GM12872 (cell line): ENCODE data around the gene ZFPL1.

ENCODE experiments used
- TF ChIP-seq, protein P1 (sequence below): IDR thresholded peaks from 3 replicates; pipeline ENCODE4 v1.5.1; 2011; ENCODE audit warnings: low read depth, mild to moderate bottlenecking, low read length, moderate library complexity; ENCODE audit not compliant: insufficient read depth

Gene ZFPL1

DNA sequence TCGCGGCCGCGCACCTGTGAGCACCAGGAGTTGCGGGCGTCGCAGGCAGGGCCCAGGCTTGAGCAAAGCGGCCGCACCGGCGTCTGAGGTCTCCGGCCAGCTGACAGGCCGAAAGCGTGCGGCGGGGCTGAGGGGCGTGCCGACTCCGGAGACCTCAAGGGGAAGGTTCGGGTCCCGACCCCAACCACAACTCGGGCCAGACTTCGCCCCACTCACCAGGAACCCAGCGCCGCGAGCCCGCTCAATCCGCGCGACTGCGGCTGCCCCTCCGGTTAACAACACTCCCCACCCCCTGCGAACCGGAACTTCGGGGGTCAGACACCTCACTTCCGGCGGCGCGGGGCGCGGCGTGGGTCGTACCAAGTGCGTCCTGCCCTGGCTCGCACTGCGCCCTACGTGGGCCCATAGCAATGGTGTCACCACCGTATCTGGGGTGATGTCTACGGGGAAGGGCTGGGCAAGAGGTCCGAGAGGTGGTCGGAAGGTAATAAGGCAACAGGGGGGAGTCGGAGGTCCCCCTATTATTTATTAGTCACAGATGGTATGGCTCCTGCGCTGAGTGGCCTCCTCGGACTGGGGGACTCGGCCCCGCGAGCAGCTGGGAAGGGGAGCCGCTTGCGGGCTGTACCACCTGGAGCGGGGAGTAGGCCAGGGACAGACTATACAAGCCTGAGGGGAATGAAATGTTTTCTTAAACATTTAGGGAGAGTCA lies 50.4 kb downstream of the ZFPL1 start, which contains the start of gene SYVN1:
Gene SYVN1, minus strand, starts transcription at position 280 of the 712 bp plus-strand sequence. CDS start 918 bp downstream, outside the sequence.
- TF ChIP-seq, protein P1, sequence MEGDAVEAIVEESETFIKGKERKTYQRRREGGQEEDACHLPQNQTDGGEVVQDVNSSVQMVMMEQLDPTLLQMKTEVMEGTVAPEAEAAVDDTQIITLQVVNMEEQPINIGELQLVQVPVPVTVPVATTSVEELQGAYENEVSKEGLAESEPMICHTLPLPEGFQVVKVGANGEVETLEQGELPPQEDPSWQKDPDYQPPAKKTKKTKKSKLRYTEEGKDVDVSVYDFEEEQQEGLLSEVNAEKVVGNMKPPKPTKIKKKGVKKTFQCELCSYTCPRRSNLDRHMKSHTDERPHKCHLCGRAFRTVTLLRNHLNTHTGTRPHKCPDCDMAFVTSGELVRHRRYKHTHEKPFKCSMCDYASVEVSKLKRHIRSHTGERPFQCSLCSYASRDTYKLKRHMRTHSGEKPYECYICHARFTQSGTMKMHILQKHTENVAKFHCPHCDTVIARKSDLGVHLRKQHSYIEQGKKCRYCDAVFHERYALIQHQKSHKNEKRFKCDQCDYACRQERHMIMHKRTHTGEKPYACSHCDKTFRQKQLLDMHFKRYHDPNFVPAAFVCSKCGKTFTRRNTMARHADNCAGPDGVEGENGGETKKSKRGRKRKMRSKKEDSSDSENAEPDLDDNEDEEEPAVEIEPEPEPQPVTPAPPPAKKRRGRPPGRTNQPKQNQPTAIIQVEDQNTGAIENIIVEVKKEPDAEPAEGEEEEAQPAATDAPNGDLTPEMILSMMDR, result no peak

DNA sequence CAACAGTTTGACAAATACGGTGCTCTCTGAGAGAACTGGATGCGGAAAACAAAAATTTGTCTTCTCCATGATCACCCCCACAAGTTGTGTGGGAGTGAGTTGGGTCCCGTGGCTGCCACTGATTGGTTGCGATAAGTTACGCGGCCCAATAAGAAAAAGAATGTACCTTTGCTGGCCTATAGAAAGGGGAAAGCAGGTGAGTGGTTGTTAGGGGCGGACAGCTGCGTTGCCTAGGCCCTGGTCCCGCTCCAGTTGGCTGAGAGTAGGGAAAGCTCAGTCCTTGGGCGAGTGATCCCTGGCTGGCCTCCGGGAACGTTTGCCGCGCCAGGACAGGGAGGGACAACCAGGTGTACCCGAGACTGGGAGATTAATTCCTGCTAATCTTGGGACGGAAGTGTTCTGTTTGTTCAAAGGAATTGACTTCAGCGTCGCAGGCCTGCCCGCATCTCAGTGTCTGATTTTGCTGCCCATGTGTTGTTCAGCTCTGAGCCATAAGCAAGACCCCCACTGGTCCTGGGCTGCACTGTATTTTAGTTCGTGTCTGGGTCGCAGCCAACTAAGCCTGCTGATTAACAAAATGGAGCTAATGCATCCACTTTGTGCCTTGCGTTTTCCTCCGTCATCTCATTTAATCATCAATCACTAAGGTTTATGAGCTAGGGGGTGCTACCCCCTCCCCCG lies 51.1 kb downstream of the ZFPL1 start:
- TF ChIP-seq, protein P1, result no peak

DNA sequence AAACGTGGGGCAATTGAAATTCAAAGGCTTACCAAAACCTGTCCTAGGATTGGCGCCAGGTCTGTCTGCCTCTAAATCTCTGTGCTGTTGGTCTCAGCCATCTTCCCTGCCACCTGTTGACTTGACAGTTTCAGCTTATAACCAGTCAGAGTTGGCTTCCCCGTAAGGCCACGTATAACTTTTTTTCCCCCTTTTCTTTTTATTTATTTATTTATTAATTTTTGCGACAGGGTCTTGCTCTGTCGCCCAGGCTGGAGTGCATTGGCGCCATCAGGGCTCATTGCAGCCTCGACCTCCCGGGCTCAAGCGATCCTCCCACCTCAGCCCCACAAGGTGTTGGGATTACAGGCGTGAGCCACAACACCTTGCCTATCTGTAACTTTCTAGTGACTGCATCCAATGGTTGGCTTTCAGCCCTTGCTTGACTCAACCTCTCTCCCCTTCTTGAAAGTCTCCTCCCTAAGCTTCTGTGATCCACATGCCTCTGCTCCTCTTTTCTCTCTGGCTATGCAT lies 51.7 kb downstream of the ZFPL1 start:
- TF ChIP-seq, protein P1, result no peak

DNA sequence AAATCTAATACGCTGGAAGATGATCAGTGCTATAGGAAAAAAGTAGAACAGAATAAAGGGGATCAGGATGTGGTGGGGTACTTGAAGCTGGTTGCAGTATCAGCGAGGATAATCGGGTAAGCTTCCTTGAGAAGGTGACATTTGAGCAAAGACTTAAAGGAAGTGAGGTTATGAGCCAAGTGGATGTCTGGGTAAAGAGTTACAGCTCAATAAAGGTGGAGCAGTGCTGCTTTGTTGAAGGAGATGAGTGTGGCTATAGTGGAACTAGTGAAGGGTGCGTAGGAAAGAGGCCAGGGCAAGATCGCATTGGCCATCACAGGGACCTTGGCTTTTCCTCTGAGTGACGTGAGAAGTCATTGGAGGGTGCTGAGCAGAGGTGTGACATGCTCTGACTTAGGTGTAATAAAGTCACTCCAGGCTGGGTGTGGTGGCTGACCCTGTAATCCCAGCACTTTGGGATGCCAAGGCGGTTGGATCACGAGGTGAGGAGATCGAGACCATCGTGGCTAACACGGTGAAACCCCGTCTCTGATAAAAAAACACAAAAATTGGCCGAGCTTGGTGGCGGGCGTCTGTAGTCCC lies 52.6 kb downstream of the ZFPL1 start:
- TF ChIP-seq, protein P1, result no peak
